Fibroblast of lung (primary cell): Measurements from ENCODE around the gene GFM1. TPM values are rescaled to one million over a fixed set of nuclear protein-coding genes. Genes with fewer than 3 reads are reported as not detected.
A peak's percentile ranks its signal among the peaks of the same experiment; 100 is the strongest.

Source experiments
- DNase-seq, 2 donors: peaks; one replicate each; pipeline versions ENCODE4 v3.0.0 to v3.0.0-alpha.2; 2010; ENCODE audit warnings: low read depth in 2 of 2
- H2AFZ ChIP-seq: 2 replicates; pipeline ENCODE4 v1.5.1; 2012; ENCODE audit warnings: low read length, control low read depth, inconsistent platforms
- H3K27ac ChIP-seq: 2 replicates; pipeline ENCODE4 v1.5.1; 2011; ENCODE audit warnings: low read length, control low read depth; ENCODE audit not compliant: insufficient read depth
- H3K27me3 ChIP-seq: 2 replicates; pipeline ENCODE4 v1.5.1; 2011; ENCODE audit warnings: mild to moderate bottlenecking, low read length; ENCODE audit not compliant: control insufficient read depth, insufficient read depth
- H3K36me3 ChIP-seq: 2 replicates; pipeline ENCODE4 v1.5.1; 2011; ENCODE audit warnings: low read length; ENCODE audit not compliant: control insufficient read depth, insufficient read depth
- H3K4me1 ChIP-seq: 2 replicates; pipeline ENCODE4 v1.5.1; 2011; ENCODE audit warnings: low read length; ENCODE audit not compliant: control insufficient read depth, insufficient read depth; ENCODE audit errors: extremely low read depth
- H3K4me2 ChIP-seq: 2 replicates; pipeline ENCODE4 v1.5.1; 2011; ENCODE audit warnings: low read length, control low read depth; ENCODE audit not compliant: insufficient read depth; ENCODE audit errors: extremely low read depth
- H3K4me3 ChIP-seq, 4 experiments: fragments of 200-600 bp in 1 of 4; sonication (generic) in 1 of 4; replicated peaks in 1 of 4; 2 replicates each; pipeline ENCODE4 v1.5.1; 2011 to 2016; ENCODE audit warnings: low read length in 4 of 4, low read depth in 3 of 4, mild to moderate bottlenecking in 3 of 4, control low read depth in 2 of 4, inconsistent platforms in 1 of 4, mixed read lengths in 1 of 4; ENCODE audit not compliant: insufficient read depth in 1 of 4; ENCODE audit errors: control extremely low read depth in 1 of 4
- H3K79me2 ChIP-seq: 2 replicates; pipeline ENCODE4 v1.5.1; 2012; ENCODE audit warnings: mild to moderate bottlenecking, low read length, inconsistent platforms; ENCODE audit not compliant: control insufficient read depth, insufficient read depth
- H3K9ac ChIP-seq: 2 replicates; pipeline ENCODE4 v1.5.1; 2011; ENCODE audit warnings: mild to moderate bottlenecking, low read length, control low read depth; ENCODE audit not compliant: insufficient read depth
- H3K9me3 ChIP-seq: 2 replicates; pipeline ENCODE4 v1.5.1; 2012; ENCODE audit warnings: low read depth, low read length; ENCODE audit not compliant: control insufficient read depth, insufficient read depth
- H4K20me1 ChIP-seq: 2 replicates; pipeline ENCODE4 v1.5.1; 2011; ENCODE audit warnings: low read length; ENCODE audit not compliant: control insufficient read depth, insufficient read depth; ENCODE audit errors: extremely low read depth
- EZH2 ChIP-seq: IDR thresholded peaks from 2 replicates; pipeline ENCODE4 v1.5.1; 2012; ENCODE audit warnings: low read length, control low read depth, mild to moderate bottlenecking; ENCODE audit errors: missing control alignments
- polyA minus RNA-seq: library from RNA; depleted of rRNA, polyadenylated mRNA; stranded (reverse); fragments of >200 nt; gene quantifications from 2 replicates; pipeline ENCODE4 v1.2.3, GENCODE V29; 2011; ENCODE audit warnings: low replicate concordance
- polyA plus RNA-seq, 2 donors: library from polyadenylated mRNA; depleted of rRNA in 1 of 2; stranded (reverse) in 1 of 2; unstranded in 1 of 2; fragments of >200 nt; gene quantifications; 2 replicates each; pipeline ENCODE4 v1.2.1, GENCODE V29; 2011 to 2012; ENCODE audit warnings: missing spikeins in 1 of 2
- total RNA-seq: library from RNA; depleted of rRNA; stranded (reverse); fragments of >200 nt; gene quantifications from 2 replicates; pipeline ENCODE4 v1.2.1, GENCODE V29; 2014
- TF ChIP-seq, protein P1 (sequence below), 2 donors: IDR thresholded peaks in 1 of 2; conservative IDR thresholded peaks in 1 of 2; 1 replicate in 1 of 2; 2 replicates in 1 of 2; pipeline ENCODE4 v1.5.1; 2011 to 2012; ENCODE audit warnings: low read length in 2 of 2, control low read depth in 1 of 2, inconsistent platforms in 1 of 2, low read depth in 1 of 2, mild to moderate bottlenecking in 1 of 2

GFM1 gene
- total RNA-seq (27.7 and 38.6 TPM in 2 replicates), polyA plus RNA-seq (30.5 and 31.4 TPM in 2 replicates), polyA minus RNA-seq (8.8 and 10.4 TPM in 2 replicates)
- 21.6 and 24.6 TPM in 2 replicates for polyA plus RNA-seq (2012)

DNA sequence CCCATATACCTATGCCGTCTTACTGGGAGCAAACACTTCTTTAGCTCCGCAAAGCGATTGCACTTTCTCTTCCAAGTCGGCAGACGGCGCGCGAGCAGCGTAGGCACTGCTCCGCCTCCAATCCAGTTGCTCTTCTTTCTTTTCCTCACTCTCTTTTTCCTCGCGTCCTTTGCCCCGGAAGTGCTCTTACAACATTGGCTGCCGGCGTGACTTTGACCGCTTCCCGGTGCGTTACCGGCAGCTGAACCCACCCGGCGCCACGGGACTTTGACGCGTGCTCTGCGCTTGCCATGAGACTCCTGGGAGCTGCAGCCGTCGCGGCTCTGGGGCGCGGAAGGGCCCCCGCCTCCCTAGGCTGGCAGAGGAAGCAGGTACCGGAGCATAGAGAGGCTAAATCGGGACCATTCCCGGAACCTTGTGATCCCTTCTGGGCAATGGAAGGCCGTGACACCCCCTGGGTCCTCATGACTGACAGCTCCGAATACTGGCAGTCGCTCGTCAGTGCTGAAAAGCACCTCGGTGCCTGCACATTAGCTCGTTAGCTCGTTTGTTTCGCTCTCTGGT lies at the start of gene GFM1:
TSS of gene GFM1 (plus strand) at position 183 of the 564 bp plus-strand sequence. CDS start at position 291, 108 bp downstream.
- Histone ChIP-seq H3K79me2 (peaks cover 22% of the 10 kb centered on the region), H3K27ac (peak within 1 kb of the TSS; percentile 86), H3K9ac (peak within 1 kb of the TSS; percentile 75), H3K4me2 (peak within 1 kb of the TSS; percentile 83), H2AFZ (peak within 1 kb of the TSS; percentile 57), H3K27me3 (no peaks in the 10 kb centered on the region), H3K36me3 (no peaks in the 10 kb centered on the region), H3K4me3 (peak within 1 kb of the TSS; percentile 65 to 99 (median 90)), H4K20me1 (no peaks in the 10 kb centered on the region), H3K9me3 (no peaks in the 10 kb centered on the region), H3K4me1 (peaks cover 2% of the 10 kb centered on the region)
- no peak for TF ChIP-seq EZH2
- TF ChIP-seq, protein P1, sequence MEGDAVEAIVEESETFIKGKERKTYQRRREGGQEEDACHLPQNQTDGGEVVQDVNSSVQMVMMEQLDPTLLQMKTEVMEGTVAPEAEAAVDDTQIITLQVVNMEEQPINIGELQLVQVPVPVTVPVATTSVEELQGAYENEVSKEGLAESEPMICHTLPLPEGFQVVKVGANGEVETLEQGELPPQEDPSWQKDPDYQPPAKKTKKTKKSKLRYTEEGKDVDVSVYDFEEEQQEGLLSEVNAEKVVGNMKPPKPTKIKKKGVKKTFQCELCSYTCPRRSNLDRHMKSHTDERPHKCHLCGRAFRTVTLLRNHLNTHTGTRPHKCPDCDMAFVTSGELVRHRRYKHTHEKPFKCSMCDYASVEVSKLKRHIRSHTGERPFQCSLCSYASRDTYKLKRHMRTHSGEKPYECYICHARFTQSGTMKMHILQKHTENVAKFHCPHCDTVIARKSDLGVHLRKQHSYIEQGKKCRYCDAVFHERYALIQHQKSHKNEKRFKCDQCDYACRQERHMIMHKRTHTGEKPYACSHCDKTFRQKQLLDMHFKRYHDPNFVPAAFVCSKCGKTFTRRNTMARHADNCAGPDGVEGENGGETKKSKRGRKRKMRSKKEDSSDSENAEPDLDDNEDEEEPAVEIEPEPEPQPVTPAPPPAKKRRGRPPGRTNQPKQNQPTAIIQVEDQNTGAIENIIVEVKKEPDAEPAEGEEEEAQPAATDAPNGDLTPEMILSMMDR (conservative IDR thresholded peaks at IDR 0.05 in 1 of 2, IDR thresholded peaks at IDR 0.05 in 1 of 2; ENCODE audit: low read depth in 1 of 2, low read length in 2 of 2): peak; percentile 83 to 98
- DNase-seq: peak; percentile 96

DNA sequence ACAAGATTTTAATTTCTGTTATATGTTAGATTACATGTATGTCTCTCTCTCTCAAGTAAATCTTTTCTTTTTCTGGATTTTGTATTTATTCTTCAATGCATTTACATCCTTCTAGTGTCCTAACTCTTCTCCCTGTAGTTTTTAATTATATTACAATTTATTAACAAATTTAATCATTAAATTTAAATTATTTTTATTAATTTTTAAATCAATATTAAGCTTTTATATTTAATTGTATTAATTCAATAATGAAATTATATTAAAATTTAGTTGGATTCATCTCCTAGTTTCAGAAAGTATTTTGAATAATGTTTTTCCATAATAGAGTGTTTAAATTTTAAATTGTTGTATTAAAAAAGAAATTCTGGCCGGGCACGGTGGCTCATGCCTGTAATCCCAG lies 43.5 kb upstream of the GFM1 start:
- no peak overlapping the region for H3K4me2 ChIP-seq

DNA sequence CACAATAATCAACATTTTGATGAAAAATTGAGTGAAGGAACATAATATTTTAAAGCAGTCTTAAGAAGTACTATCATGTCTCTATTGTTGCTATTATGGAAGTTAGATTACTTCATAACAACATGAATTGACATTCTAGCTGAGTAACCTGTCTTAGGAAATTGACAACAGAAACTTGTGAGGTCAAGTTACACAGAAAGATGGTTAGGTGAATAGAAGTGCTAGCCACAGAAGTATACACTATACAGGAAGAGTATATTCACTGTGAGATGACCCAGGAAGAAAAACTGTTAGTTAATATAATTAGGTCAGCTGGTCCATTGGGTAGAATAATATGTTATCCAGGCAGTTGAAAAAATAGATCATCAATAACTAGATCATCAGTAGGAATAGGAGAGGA lies 42.1 kb upstream of the GFM1 start:
- no peak for DNase-seq
- no peaks in the 10 kb centered on the region for H3K9me3 ChIP-seq
- H2AFZ ChIP-seq: no peak overlapping the region
- no peak for TF ChIP-seq EZH2
- TF ChIP-seq, protein P1 (conservative IDR thresholded peaks at IDR 0.05 in 1 of 2, IDR thresholded peaks at IDR 0.05 in 1 of 2; ENCODE audit: low read depth in 1 of 2, low read length in 2 of 2): no peak
- no peak overlapping the region for H3K4me2 ChIP-seq
- H3K27me3 ChIP-seq: no peaks in the 10 kb centered on the region
- H3K79me2 ChIP-seq: no peaks in the 10 kb centered on the region
- no peak overlapping the region for H3K27ac ChIP-seq
- no peak overlapping the region for H3K9ac ChIP-seq
- H3K4me1 ChIP-seq: no peaks in the 10 kb centered on the region
- no peak overlapping the region for H3K4me3 ChIP-seq
- no peaks in the 10 kb centered on the region for H3K36me3 ChIP-seq
- H4K20me1 ChIP-seq: no peaks in the 10 kb centered on the region

More for the DNA sequence above, 43.5 kb upstream of the GFM1 start:
- Histone ChIP-seq H3K36me3 (no peaks in the 10 kb centered on the region), H3K27ac (no peak overlapping the region), H3K9me3 (no peaks in the 10 kb centered on the region), H4K20me1 (no peaks in the 10 kb centered on the region), H2AFZ (no peak overlapping the region), H3K79me2 (no peaks in the 10 kb centered on the region), H3K4me1 (no peaks in the 10 kb centered on the region), H3K27me3 (no peaks in the 10 kb centered on the region), H3K4me3 (no peak overlapping the region), H3K9ac (no peak overlapping the region)
- no peak for TF ChIP-seq EZH2
- TF ChIP-seq, protein P1 (conservative IDR thresholded peaks at IDR 0.05 in 1 of 2, IDR thresholded peaks at IDR 0.05 in 1 of 2; ENCODE audit: low read depth in 1 of 2, low read length in 2 of 2): no peak
- DNase-seq: no peak
